Superior temporal gyrus (tissue), 1 donor: ENCODE measurements around the gene NLRP3.
"Not testable (repeated sequence)": the region's sequence is repeated elsewhere in the genome, so short reads cannot be mapped to it uniquely, and the experiment has no call there.

Experiments used
- DNase-seq: peaks from one replicate; pipeline ENCODE4 v3.0.0-alpha.2; 2016; ENCODE audit errors: extremely low spot score

The NLRP3 gene

GRCh38 chr1:247390996-247391395 lies 25.0 kb upstream of the NLRP3 start:
- DNase-seq = no peak

GRCh38 chr1:247392088-247392487 lies 23.9 kb upstream of the NLRP3 start:
- DNase-seq = no peak

GRCh38 chr1:247395075-247395474 lies 20.9 kb upstream of the NLRP3 start:
- DNase-seq = not testable (repeated sequence)

GRCh38 chr1:247400685-247401084 lies 15.3 kb upstream of the NLRP3 start:
- DNase-seq = no peak

GRCh38 chr1:247401310-247402119 lies 14.5 kb upstream of the NLRP3 start:
- no peak for DNase-seq

- DNase-seq = no peak
Measured at GRCh38 chr1:247402120-247402675, 13.8 kb upstream of the NLRP3 start.

- DNase-seq = no peak
Measured at GRCh38 chr1:247406014-247406656, 9.8 kb upstream of the NLRP3 start.

GRCh38 chr1:247407180-247407616 lies 8.8 kb upstream of the NLRP3 start:
- DNase-seq = no peak

- no peak for DNase-seq
Measured at GRCh38 chr1:247408100-247408499, 7.9 kb upstream of the NLRP3 start.

GRCh38 chr1:247409869-247410544 lies 6.0 kb upstream of the NLRP3 start:
- DNase-seq = no peak

GRCh38 chr1:247411621-247412327 lies 4.2 kb upstream of the NLRP3 start:
- no peak for DNase-seq

- DNase-seq = no peak
Measured at GRCh38 chr1:247417831-247418230, 1.9 kb downstream of the NLRP3 start.

- no peak for DNase-seq
Measured at GRCh38 chr1:247419336-247419735, 3.4 kb downstream of the NLRP3 start.

- DNase-seq = no peak
Measured at GRCh38 chr1:247421074-247421473, 5.1 kb downstream of the NLRP3 start.

GRCh38 chr1:247429496-247429895 lies 13.5 kb downstream of the NLRP3 start:
- DNase-seq = no peak

GRCh38 chr1:247430434-247430833 lies 14.5 kb downstream of the NLRP3 start:
- DNase-seq = no peak

GRCh38 chr1:247431643-247432042 lies 15.7 kb downstream of the NLRP3 start:
- DNase-seq = no peak

- DNase-seq = no peak
Measured at GRCh38 chr1:247434005-247434404, 18.0 kb downstream of the NLRP3 start.

GRCh38 chr1:247435030-247435758 lies 19.2 kb downstream of the NLRP3 start:
- DNase-seq = no peak

GRCh38 chr1:247435759-247436147 lies 19.8 kb downstream of the NLRP3 start:
- no peak for DNase-seq
